ENCODE results near the gene ANKRD13B.

DNA sequence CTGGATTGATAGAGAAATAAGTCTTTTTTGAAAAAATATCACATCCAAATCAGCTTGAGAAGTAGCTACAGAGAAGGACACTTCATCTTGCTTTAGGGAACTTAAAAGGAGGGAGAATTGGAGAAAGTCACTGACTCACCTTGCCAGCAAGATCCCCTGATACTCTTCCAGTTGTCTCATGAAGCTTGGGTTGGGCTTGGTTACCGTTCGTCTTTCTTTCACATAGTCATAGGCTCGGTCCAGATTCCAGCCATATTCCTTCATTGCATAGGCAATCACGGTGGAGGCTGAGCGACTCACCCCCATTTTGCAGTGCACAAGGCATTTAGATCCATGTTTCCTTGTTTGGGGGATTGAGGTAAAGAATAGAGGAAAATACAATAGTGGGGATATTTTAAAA lies 55.1 kb downstream of the ANKRD13B start:
- TF ChIP-seq, protein P1, sequence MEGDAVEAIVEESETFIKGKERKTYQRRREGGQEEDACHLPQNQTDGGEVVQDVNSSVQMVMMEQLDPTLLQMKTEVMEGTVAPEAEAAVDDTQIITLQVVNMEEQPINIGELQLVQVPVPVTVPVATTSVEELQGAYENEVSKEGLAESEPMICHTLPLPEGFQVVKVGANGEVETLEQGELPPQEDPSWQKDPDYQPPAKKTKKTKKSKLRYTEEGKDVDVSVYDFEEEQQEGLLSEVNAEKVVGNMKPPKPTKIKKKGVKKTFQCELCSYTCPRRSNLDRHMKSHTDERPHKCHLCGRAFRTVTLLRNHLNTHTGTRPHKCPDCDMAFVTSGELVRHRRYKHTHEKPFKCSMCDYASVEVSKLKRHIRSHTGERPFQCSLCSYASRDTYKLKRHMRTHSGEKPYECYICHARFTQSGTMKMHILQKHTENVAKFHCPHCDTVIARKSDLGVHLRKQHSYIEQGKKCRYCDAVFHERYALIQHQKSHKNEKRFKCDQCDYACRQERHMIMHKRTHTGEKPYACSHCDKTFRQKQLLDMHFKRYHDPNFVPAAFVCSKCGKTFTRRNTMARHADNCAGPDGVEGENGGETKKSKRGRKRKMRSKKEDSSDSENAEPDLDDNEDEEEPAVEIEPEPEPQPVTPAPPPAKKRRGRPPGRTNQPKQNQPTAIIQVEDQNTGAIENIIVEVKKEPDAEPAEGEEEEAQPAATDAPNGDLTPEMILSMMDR (IDR thresholded peaks at IDR 0.05), result no peak
- TF ChIP-seq EZH2 (IDR thresholded peaks at IDR 0.05), result no peak
